ENCODE data around the gene SHISAL2A. TPM values are rescaled to one million over a fixed set of nuclear protein-coding genes. Genes with fewer than 3 reads are reported as not detected.
A peak's percentile ranks its signal among the peaks of the same experiment; 100 is the strongest.

The SHISAL2A gene
- total RNA-seq, 8 experiments from 2014 or later: 0.38 to 2.6 (median 0.92) TPM; not detected in 1

- in situ Hi-C loops (cut with MboI; ENCODE audit: low pct_unique_long_range_greater_than_20kb in 2 of 9, low sequenced_read_pairs in 9 of 9, unreplicated experiment in 9 of 9): loop anchor here in 1 of 9 experiments (25.0 kb wide), 2 partner anchors 209 to 484 kb away; partner anchors contain the start of genes CPT2 and ECHDC2
- peak; percentile 82 to 91 (median 88) for ATAC-seq (replicated peaks in 6 of 8)
- Histone ChIP-seq H3K27ac (peak overlapping the region; percentile 78 to 80), H3K4me1 (replicated peaks in 1 of 2) (peaks cover 10 to 12% of the 10 kb centered on the region in 2 donors), H3K4me3 (peak overlapping the region; percentile 24 to 38 (median 32))
- WGBS, 10 experiments: 7 to 24% (median 16%) methylated on average over 1 to 26 of the region's 35 CpGs; no CpG with 5 or more reads in 2 of the 10 experiments
Observed at GRCh38 chr1:52702886-52703787, 70.2 kb downstream of the SHISAL2A start.

- in situ Hi-C loops (cut with MboI; ENCODE audit: low pct_unique_long_range_greater_than_20kb in 2 of 9, low sequenced_read_pairs in 9 of 9, unreplicated experiment in 9 of 9): loop anchor here in 1 of 9 experiments (25.0 kb wide), 2 partner anchors 206 to 481 kb away; partner anchors contain the start of genes CPT2 and ECHDC2
- Histone ChIP-seq H3K27ac (no peak overlapping the region), H3K4me3 (no peak overlapping the region), H3K4me1 (replicated peaks in 1 of 2) (peaks cover 7 to 15% of the 10 kb centered on the region in 2 donors)
- no peak for ATAC-seq (replicated peaks in 6 of 8)
- 42 to 100% (median 91%) methylated on average over 1 to 4 of the region's 6 CpGs; no CpG with 5 or more reads in 4 of the 10 experiments for WGBS, 10 experiments
Observed at GRCh38 chr1:52706136-52706670, 73.2 kb downstream of the SHISAL2A start.

Other genes starting within 250 kb of the SHISAL2A start
- 10 to 100 TPM in 2 of 8 experiments, 1 to 10 TPM in 4, under 1 TPM in 2; 0.64 to 25.6 (median 1.6) TPM for gene ORC1, start 228.7 kb upstream of the SHISAL2A start, total RNA-seq
- gene PRPF38A, start 228.6 kb upstream of the SHISAL2A start, total RNA-seq: 10 to 100 TPM; 15.1 to 46.9 (median 35.7) TPM
- 100 to 1,000 TPM in 3 of 8 experiments, 10 to 100 TPM in 5; 36.0 to 143 (median 94.1) TPM for gene TUT4, start 80.1 kb upstream of the SHISAL2A start, total RNA-seq
- gene GPX7, start 30.8 kb upstream of the SHISAL2A start, total RNA-seq: 10 to 100 TPM in 6 of 8 experiments, 1 to 10 TPM in 2; 6.1 to 48.4 (median 15.2) TPM
- gene COA7, start 65.2 kb downstream of the SHISAL2A start, total RNA-seq: 10 to 100 TPM; 16.3 to 27.6 (median 20.9) TPM
- gene ZYG11B, start 93.3 kb downstream of the SHISAL2A start, total RNA-seq: 10 to 100 TPM; 15.4 to 43.1 (median 31.3) TPM
- gene ZYG11A, start 209.6 kb downstream of the SHISAL2A start, total RNA-seq: 1 to 10 TPM in 5 of 8 experiments, under 1 TPM in 3; 0.05 to 4.0 (median 1.2) TPM

All from motor neuron (in vitro differentiated cells).